Endothelial cell of umbilical vein (primary cell): ENCODE results near the gene S100A16. TPM values are rescaled to one million over a fixed set of nuclear protein-coding genes. Genes with fewer than 3 reads are reported as not detected.
A peak's percentile ranks its signal among the peaks of the same experiment; 100 is the strongest.

ENCODE experiments used
- BruUV-seq: library from RNA; stranded (reverse); fragments of 400-500 nt; replicated peaks from 2 replicates; lab custom pipeline; 2021; lab: Mats Ljungman, UMichigan
- CTCF ChIA-PET: fragments of 300-600, 350-600 bp; sonication (Branson Sonifier 250); formaldehyde crosslinking; loops from one replicate; lab custom pipeline; 2021; ENCODE audit warnings: antibody characterized with exemption, inconsistent platforms; lab: Charles Lee
- POLR2A ChIA-PET: fragments of 300-600, 350-600 bp; sonication (Branson Sonifier 250); formaldehyde crosslinking; loops from one replicate; lab custom pipeline; 2021; ENCODE audit warnings: antibody characterized with exemption, inconsistent platforms; lab: Charles Lee
- DNase-seq: peaks from one replicate; pipeline ENCODE4 v3.0.0-alpha.2; 2011; ENCODE audit warnings: low read depth, low spot score
- FAIRE-seq: peaks from 2 replicates; lab custom pipeline; 2011; peaks lifted over from hg19 to GRCh38; lab: Jason Lieb, UNC
- H2AFZ ChIP-seq: 2 replicates; pipeline ENCODE4 v1.6.0; 2012; ENCODE audit warnings: low read depth, low read length, control low read depth, inconsistent platforms
- H3K27ac ChIP-seq: 2 replicates; pipeline ENCODE4 v1.5.1; 2011; ENCODE audit warnings: low read depth, mild to moderate bottlenecking, control low read depth, low read length, moderate library complexity; ENCODE audit not compliant: insufficient read depth
- H3K27me3 ChIP-seq, 2 experiments: 2 replicates each; pipeline versions ENCODE4 v1.6.0 to v1.6.1; 2011; ENCODE audit warnings: low read length in 2 of 2, mixed read lengths in 1 of 2; ENCODE audit not compliant: control insufficient read depth in 2 of 2, insufficient read depth in 2 of 2
- H3K36me3 ChIP-seq, 2 experiments: 2 replicates in 1 of 2; 3 replicates in 1 of 2; pipeline ENCODE4 v1.5.1; 2011; ENCODE audit warnings: low read length in 2 of 2, mild to moderate bottlenecking in 1 of 2, moderate library complexity in 1 of 2; ENCODE audit not compliant: control insufficient read depth in 2 of 2, insufficient read depth in 2 of 2; ENCODE audit errors: extremely low read depth in 1 of 2
- H3K4me1 ChIP-seq: 3 replicates; pipeline ENCODE4 v1.5.1; 2011; ENCODE audit warnings: mild to moderate bottlenecking, low read length; ENCODE audit not compliant: control insufficient read depth, insufficient read depth; ENCODE audit errors: extremely low read depth
- H3K4me2 ChIP-seq: 2 replicates; pipeline ENCODE4 v1.6.1; 2011; ENCODE audit warnings: low read length, control low read depth, mixed read lengths; ENCODE audit not compliant: insufficient read depth
- H3K4me3 ChIP-seq, 3 experiments: fragments of 200-600 bp in 1 of 3; sonication (generic), shearing (Covaris generic) in 1 of 3; replicated peaks in 1 of 3; 2 replicates each; pipeline ENCODE4 v1.5.1; 2011 to 2016; ENCODE audit warnings: control low read depth in 3 of 3, low read length in 3 of 3, mild to moderate bottlenecking in 2 of 3, inconsistent platforms in 1 of 3, low read depth in 1 of 3, moderate library complexity in 1 of 3; ENCODE audit not compliant: insufficient read depth in 1 of 3
- H3K79me2 ChIP-seq: 2 replicates; pipeline ENCODE4 v1.6.0; 2012; ENCODE audit warnings: low read length, inconsistent platforms; ENCODE audit not compliant: control insufficient read depth, insufficient read depth
- H3K9ac ChIP-seq: replicated peaks from 2 replicates; pipeline ENCODE3; 2011; ENCODE audit warnings: low read length, control low read depth; ENCODE audit not compliant: insufficient read depth; ENCODE audit errors: extremely low read depth
- H3K9me1 ChIP-seq: replicated peaks from 3 replicates; pipeline ENCODE4 v1.6.0; 2011; ENCODE audit warnings: mild to moderate bottlenecking, low read length; ENCODE audit not compliant: control insufficient read depth, insufficient read depth; ENCODE audit errors: extremely low read depth
- H3K9me3 ChIP-seq: replicated peaks from 2 replicates; pipeline ENCODE4 v1.5.1; 2012; ENCODE audit warnings: low read length, inconsistent platforms; ENCODE audit not compliant: control insufficient read depth, insufficient read depth
- H4K20me1 ChIP-seq: replicated peaks from 2 replicates; pipeline ENCODE3; 2011; ENCODE audit warnings: mild to moderate bottlenecking, low read length; ENCODE audit not compliant: control insufficient read depth, insufficient read depth; ENCODE audit errors: extremely low read depth
- FOS ChIP-seq: IDR thresholded peaks from 2 replicates; pipeline ENCODE4 v1.6.1; 2011; ENCODE audit warnings: mild to moderate bottlenecking, low read length, moderate library complexity, borderline replicate concordance; ENCODE audit not compliant: insufficient read depth
- JUN ChIP-seq: IDR thresholded peaks from 2 replicates; pipeline ENCODE4 v1.6.1; 2011; ENCODE audit warnings: borderline replicate concordance, low read depth; ENCODE audit not compliant: insufficient read length, insufficient read depth
- POLR2AphosphoS5 ChIP-seq: IDR thresholded peaks from 2 replicates; pipeline ENCODE4 v1.6.1; 2012; ENCODE audit warnings: low read depth, mild to moderate bottlenecking, control low read depth, low read length, moderate library complexity; ENCODE audit not compliant: insufficient read depth
- dilution Hi-C: fragments of 300-500 bp; cut with MboI; formaldehyde crosslinking; loops from one replicate; pipeline ENCODE4 v1.15.0; 2019; ENCODE audit warnings: low sequenced_read_pairs; ENCODE audit not compliant: extremely low pct_ligation_motif_present
- intact Hi-C: fragments of 100-400 bp; cut with micrococcal nuclease; formaldehyde crosslinking; loops from one replicate; pipeline ENCODE4 v1.10.0; 2022
- polyA plus RNA-seq, 4 experiments: library from polyadenylated mRNA; depleted of rRNA in 3 of 4; stranded (reverse) in 3 of 4; unstranded in 1 of 4; fragments of >200 nt; gene quantifications; 2 replicates each; pipeline versions ENCODE4 v1.2.1 to v1.2.3, GENCODE V29; 2011 to 2012; ENCODE audit warnings: missing spikeins in 1 of 4
- total RNA-seq: library from RNA; stranded (reverse); gene quantifications from 2 replicates; pipeline ENCODE4 v1.2.3, GENCODE V29; 2021
- TF ChIP-seq, protein P1 (sequence below), 2 donors: IDR thresholded peaks; 1 replicate in 1 of 2; 2 replicates in 1 of 2; pipeline ENCODE4 v1.5.1; 2011; ENCODE audit warnings: low read length in 2 of 2, mild to moderate bottlenecking in 2 of 2, moderate library complexity in 2 of 2, control low read depth in 1 of 2, inconsistent platforms in 1 of 2, low read depth in 1 of 2; ENCODE audit not compliant: insufficient read depth in 1 of 2; ENCODE audit errors: extremely low read depth in 1 of 2

S100A16 gene
- total and polyA plus RNA-seq, 2 donors (not counting 3 experiments of a cell fraction or from before 2014, with no cell fraction given), result 701 to 1,770 TPM

DNA sequence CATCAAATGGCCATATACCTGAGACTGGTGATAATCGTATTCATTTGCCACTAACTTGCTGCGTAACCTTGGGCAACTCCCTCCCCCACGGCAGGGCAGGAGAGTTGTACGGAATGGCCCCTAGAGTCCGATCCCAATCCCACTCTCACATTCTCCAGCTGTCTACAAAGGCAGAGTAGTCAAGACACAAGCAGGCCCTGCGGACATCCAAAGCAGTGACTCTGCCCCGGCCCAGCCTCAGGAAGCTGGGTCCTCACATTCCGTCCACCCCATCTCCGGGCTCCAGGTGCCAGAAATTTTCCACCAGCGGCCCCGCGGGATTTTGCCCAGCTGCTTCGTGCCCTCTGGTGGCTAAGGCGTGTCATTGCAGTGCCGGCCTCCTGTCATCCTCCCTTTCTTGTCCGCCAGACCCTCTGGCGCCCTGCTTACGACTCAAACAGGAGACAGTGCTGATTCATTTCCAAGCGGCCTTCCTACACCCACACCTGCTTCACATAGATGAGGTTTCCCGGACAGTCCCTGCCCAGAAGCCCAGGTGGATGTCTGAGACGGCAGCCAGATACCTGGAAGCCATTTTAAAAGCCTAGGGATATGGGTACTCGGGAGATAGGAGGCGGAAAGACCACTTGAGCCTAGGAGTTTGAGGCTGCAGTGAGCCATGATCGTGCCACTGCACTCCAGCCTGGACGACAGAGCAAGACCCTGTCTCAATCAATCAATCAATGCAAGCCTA is 44.4 kb downstream of the S100A16 start:
- H3K9ac ChIP-seq, result peak overlapping the region; percentile 50
- no peaks in the 10 kb centered on the region for H3K27me3 ChIP-seq
- H3K4me2 ChIP-seq, result peak overlapping the region; percentile 4
- CTCF ChIA-PET, result interaction anchor here (0.6 to 6.3 kb wide), 22 partner anchors 9 to 216 kb away, joined by 3 to 216 read pairs (median 5); partner anchors contain the start of genes CHTOP, INTS3, S100A13 and S100A14
- H3K9me3 ChIP-seq, result no peaks in the 10 kb centered on the region
- H3K4me1 ChIP-seq, result peaks cover 37% of the 10 kb centered on the region
- peak overlapping the region; percentile 99 for H3K27ac ChIP-seq
- POLR2A ChIA-PET, result interaction anchor here (1.2 to 1.5 kb wide), 5 partner anchors 33 to 66 kb away, joined by 4 to 14 read pairs (median 5); partner anchors contain the start of genes CHTOP, S100A13 and S100A6
- dilution Hi-C loops, result no loop called here
- intact Hi-C loops, result loop anchor here (1.0 to 2.0 kb wide), 7 partner anchors 35 to 216 kb away; partner anchors contain the start of genes S100A13 and SNAPIN
- peak; percentile 48 for TF ChIP-seq FOS
- TF ChIP-seq, protein P1, sequence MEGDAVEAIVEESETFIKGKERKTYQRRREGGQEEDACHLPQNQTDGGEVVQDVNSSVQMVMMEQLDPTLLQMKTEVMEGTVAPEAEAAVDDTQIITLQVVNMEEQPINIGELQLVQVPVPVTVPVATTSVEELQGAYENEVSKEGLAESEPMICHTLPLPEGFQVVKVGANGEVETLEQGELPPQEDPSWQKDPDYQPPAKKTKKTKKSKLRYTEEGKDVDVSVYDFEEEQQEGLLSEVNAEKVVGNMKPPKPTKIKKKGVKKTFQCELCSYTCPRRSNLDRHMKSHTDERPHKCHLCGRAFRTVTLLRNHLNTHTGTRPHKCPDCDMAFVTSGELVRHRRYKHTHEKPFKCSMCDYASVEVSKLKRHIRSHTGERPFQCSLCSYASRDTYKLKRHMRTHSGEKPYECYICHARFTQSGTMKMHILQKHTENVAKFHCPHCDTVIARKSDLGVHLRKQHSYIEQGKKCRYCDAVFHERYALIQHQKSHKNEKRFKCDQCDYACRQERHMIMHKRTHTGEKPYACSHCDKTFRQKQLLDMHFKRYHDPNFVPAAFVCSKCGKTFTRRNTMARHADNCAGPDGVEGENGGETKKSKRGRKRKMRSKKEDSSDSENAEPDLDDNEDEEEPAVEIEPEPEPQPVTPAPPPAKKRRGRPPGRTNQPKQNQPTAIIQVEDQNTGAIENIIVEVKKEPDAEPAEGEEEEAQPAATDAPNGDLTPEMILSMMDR (IDR thresholded peaks at IDR 0.05; ENCODE audit: extremely low read depth in 1 of 2, insufficient read depth in 1 of 2, low read depth in 1 of 2, low read length in 2 of 2), result peak; percentile 98 to 99
- peak; percentile 64 for TF ChIP-seq POLR2AphosphoS5
- no peak for TF ChIP-seq JUN
- H4K20me1 ChIP-seq, result no peaks in the 10 kb centered on the region
- DNase-seq, result peak; percentile 91
- peak overlapping the region; percentile 78 for H2AFZ ChIP-seq
- H3K9me1 ChIP-seq, result no peaks in the 10 kb centered on the region
- no TSS peak for BruUV-seq
- H3K4me3 ChIP-seq, result no peak overlapping the region
- no peaks in the 10 kb centered on the region for H3K79me2 ChIP-seq
- peak; percentile 92 for FAIRE-seq
- H3K36me3 ChIP-seq, result no peaks in the 10 kb centered on the region
